PC-9 (cell line): Measurements from ENCODE around the gene KCTD16. TPM values are rescaled to one million over a fixed set of nuclear protein-coding genes. Genes with fewer than 3 reads are reported as not detected.

ENCODE experiments used
- BruUV-seq: library from RNA; stranded (reverse); fragments of 400-500 nt; replicated peaks from 2 replicates; lab custom pipeline; 2021; lab: Mats Ljungman, UMichigan
- CTCF ChIA-PET: fragments of 300-600 bp; sonication (Branson Sonifier 250); formaldehyde crosslinking; loops from one replicate; lab custom pipeline; 2022; ENCODE audit warnings: antibody characterized with exemption; lab: Charles Lee
- POLR2A ChIA-PET: fragments of 300-600 bp; sonication (Branson Sonifier 250); formaldehyde crosslinking; loops from one replicate; lab custom pipeline; 2022; ENCODE audit warnings: antibody characterized with exemption; ENCODE audit not compliant: unreplicated experiment; lab: Charles Lee
- DNase-seq, 2 experiments: peaks; one replicate each; pipeline versions ENCODE4 v3.0.0 to v3.0.0-alpha.2; 2015 to 2022; ENCODE audit warnings: mixed read lengths in 1 of 2
- H2AFZ ChIP-seq: fragments of 200-600 bp; sonication (generic); 2 replicates; pipeline ENCODE4 v1.8.1; 2017; ENCODE audit warnings: antibody characterized with exemption
- H3F3A ChIP-seq: fragments of 200-600 bp; sonication (generic); 2 replicates; pipeline ENCODE4 v1.8.1; 2017; ENCODE audit warnings: antibody characterized with exemption, mild to moderate bottlenecking, low read depth; ENCODE audit not compliant: insufficient read depth
- H3K27ac ChIP-seq: fragments of 200-600 bp; sonication (generic); 2 replicates; pipeline ENCODE4 v1.6.1; 2016; ENCODE audit warnings: mixed run types
- H3K27me3 ChIP-seq: fragments of 200-600 bp; sonication (generic); 2 replicates; pipeline ENCODE4 v1.6.1; 2016; ENCODE audit warnings: low read depth, mixed run types; ENCODE audit not compliant: insufficient read depth
- H3K36me3 ChIP-seq: fragments of 200-600 bp; sonication (generic); 2 replicates; pipeline ENCODE4 v1.6.1; 2016; ENCODE audit warnings: low read depth, mixed run types
- H3K4me1 ChIP-seq: fragments of 200-600 bp; sonication (generic); replicated peaks from 2 replicates; pipeline ENCODE4 v1.6.1; 2016; ENCODE audit warnings: mixed run types; ENCODE audit not compliant: insufficient read depth
- H3K4me2 ChIP-seq: fragments of 200-600 bp; sonication (generic); 2 replicates; pipeline ENCODE4 v1.6.1; 2017; ENCODE audit warnings: mixed run types
- H3K4me3 ChIP-seq: fragments of 200-600 bp; sonication (generic); 2 replicates; pipeline ENCODE4 v1.6.1; 2016; ENCODE audit warnings: mixed run types
- H3K79me2 ChIP-seq: fragments of 200-600 bp; sonication (generic); 2 replicates; pipeline ENCODE4 v1.6.1; 2017; ENCODE audit warnings: low read depth, mixed run types
- H3K9me2 ChIP-seq: fragments of 200-600 bp; sonication (generic); 2 replicates; pipeline ENCODE4 v1.8.1; 2017; ENCODE audit warnings: mild to moderate bottlenecking; ENCODE audit not compliant: insufficient read depth
- H3K9me3 ChIP-seq: fragments of 200-600 bp; sonication (generic); 2 replicates; pipeline ENCODE4 v1.8.1; 2016; ENCODE audit warnings: low read depth; ENCODE audit not compliant: insufficient read depth
- H4K20me1 ChIP-seq: fragments of 200-600 bp; sonication (generic); 2 replicates; pipeline ENCODE4 v1.8.1; 2017; ENCODE audit not compliant: insufficient read depth
- CTCF ChIP-seq: fragments of 200-600 bp; sonication (generic); conservative IDR thresholded peaks from 2 replicates; pipeline ENCODE4 v1.6.1; 2017; ENCODE audit warnings: mixed run types, antibody characterized with exemption, mild to moderate bottlenecking, moderate library complexity
- EZH2 ChIP-seq: fragments of 200-600 bp; sonication (generic); IDR thresholded peaks from 2 replicates; pipeline ENCODE4 v1.8.0; 2017; ENCODE audit warnings: antibody characterized with exemption, low read depth
- intact Hi-C: fragments of 100-400 bp; cut with micrococcal nuclease; formaldehyde crosslinking; loops from one replicate; pipeline ENCODE4 v1.10.0; 2022; ENCODE audit not compliant: unreplicated experiment
- total RNA-seq: library from RNA; stranded (reverse); gene quantifications from 2 replicates; pipeline ENCODE4 v1.2.3, GENCODE V29; 2021

The KCTD16 gene
- total RNA-seq, 1 experiment from 2014 or later: 0.33 TPM

GRCh38 chr5:144469106-144469505, 298.4 kb downstream of the KCTD16 start:
- no peak for TF ChIP-seq CTCF
- no peak for TF ChIP-seq EZH2
- Histone ChIP-seq H2AFZ (no peak overlapping the region), H3K4me1 (no peaks in the 10 kb centered on the region), H3K27me3 (no peaks in the 10 kb centered on the region), H3K36me3 (no peaks in the 10 kb centered on the region), H3K9me3 (no peaks in the 10 kb centered on the region), H3K4me2 (no peak overlapping the region), H4K20me1 (no peaks in the 10 kb centered on the region), H3K4me3 (no peak overlapping the region), H3F3A (no peaks in the 10 kb centered on the region), H3K27ac (no peak overlapping the region), H3K79me2 (no peaks in the 10 kb centered on the region), H3K9me2 (no peaks in the 10 kb centered on the region)
- no TSS peak for BruUV-seq
- ChIA-PET POLR2A (interaction anchor here (0.7 kb wide), 1 partner anchor 1869 kb away, joined by 3 read pairs; no protein-coding TSS in a partner anchor), CTCF (no interaction called here)
- no peak for DNase-seq
- intact Hi-C loops: loop anchor here (5.0 to 10.0 kb wide), 2 partner anchors 768 to 1356 kb away; no protein-coding TSS in a partner anchor

- Histone ChIP-seq H3K9me3 (no peaks in the 10 kb centered on the region), H3K27me3 (no peaks in the 10 kb centered on the region), H3K4me2 (no peak overlapping the region), H2AFZ (no peak overlapping the region), H3K36me3 (no peaks in the 10 kb centered on the region), H3K9me2 (no peaks in the 10 kb centered on the region), H3K79me2 (no peaks in the 10 kb centered on the region), H4K20me1 (no peaks in the 10 kb centered on the region), H3K27ac (no peak overlapping the region), H3F3A (no peaks in the 10 kb centered on the region), H3K4me3 (no peak overlapping the region), H3K4me1 (no peaks in the 10 kb centered on the region)
- BruUV-seq: no TSS peak
- intact Hi-C loops: no loop called here
- TF ChIP-seq CTCF (no peak), EZH2 (no peak)
- no peak for DNase-seq
- ChIA-PET POLR2A (no interaction called here), CTCF (no interaction called here)
Measured at GRCh38 chr5:144472221-144472620, 301.5 kb downstream of the KCTD16 start.

- no peaks in the 10 kb centered on the region for H3K4me1 ChIP-seq
- CTCF ChIA-PET: no interaction called here
- intact Hi-C loops: no loop called here
Measured at GRCh38 chr5:144473650-144474049, 303.0 kb downstream of the KCTD16 start.

More at GRCh38 chr5:144473650-144474049, 303.0 kb downstream of the KCTD16 start:
- H3K27me3 ChIP-seq: no peaks in the 10 kb centered on the region
- no peaks in the 10 kb centered on the region for H3F3A ChIP-seq
- DNase-seq: no peak
- H3K9me2 ChIP-seq: no peaks in the 10 kb centered on the region
- POLR2A ChIA-PET: no interaction called here
- no peak overlapping the region for H3K4me3 ChIP-seq
- TF ChIP-seq CTCF: no peak
- TF ChIP-seq EZH2: no peak
- H3K36me3 ChIP-seq: no peaks in the 10 kb centered on the region
- no peaks in the 10 kb centered on the region for H4K20me1 ChIP-seq
- H3K27ac ChIP-seq: no peak overlapping the region
- H3K4me2 ChIP-seq: no peak overlapping the region
- H2AFZ ChIP-seq: no peak overlapping the region
- no peaks in the 10 kb centered on the region for H3K79me2 ChIP-seq
- H3K9me3 ChIP-seq: no peaks in the 10 kb centered on the region
- BruUV-seq: no TSS peak
